Keratinocyte (primary cell): ENCODE data around the gene ECHS1.

Experiments used
- CTCF ChIP-seq, 3 experiments: IDR thresholded peaks in 1 of 3; conservative IDR thresholded peaks in 1 of 3; optimal IDR thresholded peaks in 1 of 3; 2 replicates in 2 of 3; 3 replicates in 1 of 3; pipeline versions ENCODE3 to v1.5.1; 2011; ENCODE audit warnings: low read length in 3 of 3, mild to moderate bottlenecking in 3 of 3, moderate library complexity in 2 of 3, control low read depth in 1 of 3, inconsistent platforms in 1 of 3; ENCODE audit not compliant: insufficient read depth in 2 of 3; ENCODE audit errors: extremely low read depth in 1 of 3
- EZH2 ChIP-seq: IDR thresholded peaks from one replicate; pipeline ENCODE4 v1.6.1; 2012; ENCODE audit warnings: inconsistent platforms, mild to moderate bottlenecking, low read length, moderate library complexity

- TF ChIP-seq CTCF (optimal IDR thresholded peaks at IDR 0.05 in 1 of 3, IDR thresholded peaks at IDR 0.05 in 1 of 3, conservative IDR thresholded peaks at IDR 0.05 in 1 of 3; ENCODE audit: extremely low read depth in 1 of 3, insufficient read depth in 2 of 3, low read length in 3 of 3): no peak
- TF ChIP-seq EZH2: no peak
These were observed 32.8 kb upstream of the ECHS1 start for GRCh38 chr10:133405844-133406527.
